Breast epithelium (tissue), 3 donors: Measurements from ENCODE around the gene SORCS3.

Experiments used
- POLR2A ChIP-seq: fragments of 450-650 bp; IDR thresholded peaks from one replicate; pipeline ENCODE4 v1.6.1; 2016; ENCODE audit warnings: antibody characterized with exemption, mild to moderate bottlenecking, moderate library complexity
- TF ChIP-seq, protein P1 (sequence below), 3 donors: fragments of 450-650 bp; IDR thresholded peaks; one replicate each; pipeline ENCODE4 v1.5.1; 2016 to 2017; ENCODE audit warnings: antibody characterized with exemption in 3 of 3, mild to moderate bottlenecking in 3 of 3, moderate library complexity in 3 of 3

GRCh38 chr10:105161767-105162166 is 520.7 kb downstream of the SORCS3 start:
- no peak for TF ChIP-seq POLR2A
- TF ChIP-seq, protein P1, sequence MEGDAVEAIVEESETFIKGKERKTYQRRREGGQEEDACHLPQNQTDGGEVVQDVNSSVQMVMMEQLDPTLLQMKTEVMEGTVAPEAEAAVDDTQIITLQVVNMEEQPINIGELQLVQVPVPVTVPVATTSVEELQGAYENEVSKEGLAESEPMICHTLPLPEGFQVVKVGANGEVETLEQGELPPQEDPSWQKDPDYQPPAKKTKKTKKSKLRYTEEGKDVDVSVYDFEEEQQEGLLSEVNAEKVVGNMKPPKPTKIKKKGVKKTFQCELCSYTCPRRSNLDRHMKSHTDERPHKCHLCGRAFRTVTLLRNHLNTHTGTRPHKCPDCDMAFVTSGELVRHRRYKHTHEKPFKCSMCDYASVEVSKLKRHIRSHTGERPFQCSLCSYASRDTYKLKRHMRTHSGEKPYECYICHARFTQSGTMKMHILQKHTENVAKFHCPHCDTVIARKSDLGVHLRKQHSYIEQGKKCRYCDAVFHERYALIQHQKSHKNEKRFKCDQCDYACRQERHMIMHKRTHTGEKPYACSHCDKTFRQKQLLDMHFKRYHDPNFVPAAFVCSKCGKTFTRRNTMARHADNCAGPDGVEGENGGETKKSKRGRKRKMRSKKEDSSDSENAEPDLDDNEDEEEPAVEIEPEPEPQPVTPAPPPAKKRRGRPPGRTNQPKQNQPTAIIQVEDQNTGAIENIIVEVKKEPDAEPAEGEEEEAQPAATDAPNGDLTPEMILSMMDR (IDR thresholded peaks at IDR 0.05): no peak
